Hepatocyte (in vitro differentiated cells): ENCODE data around the gene BCL2L1.

Experiments
- CTCF ChIP-seq: fragments of 200-600 bp; sonication (generic); IDR thresholded peaks from 2 replicates; pipeline ENCODE4 v1.5.1; 2016; ENCODE audit warnings: antibody characterized with exemption, mild to moderate bottlenecking; ENCODE audit not compliant: poor library complexity
- EZH2 ChIP-seq: fragments of 200-600 bp; sonication (generic); IDR thresholded peaks from 2 replicates; pipeline ENCODE4 v1.6.1; 2016; ENCODE audit warnings: antibody characterized with exemption, mild to moderate bottlenecking, borderline replicate concordance

- TF ChIP-seq CTCF (no peak), EZH2 (no peak)
Observed at GRCh38 chr20:31617432-31618104, 105.1 kb downstream of the BCL2L1 start.
